GM21360 (cell line): ENCODE results near the gene ZEB2.
A peak's percentile ranks its signal among the peaks of the same experiment; 100 is the strongest.

Experiments
- ATAC-seq: cut with Tn5 transposase; IDR thresholded peaks from one replicate; pipeline ENCODE4 v1.9.1; 2021; ENCODE audit warnings: mild to moderate bottlenecking, moderate library complexity; ENCODE audit not compliant: unreplicated experiment

Gene ZEB2

GRCh38 chr2:144401036-144401435 is 118.9 kb downstream of the ZEB2 start:
- ATAC-seq, result no peak

- no peak for ATAC-seq
Observed at GRCh38 chr2:144396318-144396717, 123.6 kb downstream of the ZEB2 start.

- ATAC-seq, result no peak
Observed at GRCh38 chr2:144390424-144391020, 129.4 kb downstream of the ZEB2 start.

- ATAC-seq, result no peak
Observed at GRCh38 chr2:144389930-144390311, 130.0 kb downstream of the ZEB2 start.

GRCh38 chr2:144389151-144389929 is 130.6 kb downstream of the ZEB2 start:
- no peak for ATAC-seq

- no peak for ATAC-seq
Observed at GRCh38 chr2:144385381-144385780, 134.5 kb downstream of the ZEB2 start.

- no peak for ATAC-seq
Observed at GRCh38 chr2:144383571-144384100, 136.3 kb downstream of the ZEB2 start.

- peak; percentile 98 for ATAC-seq
Observed at GRCh38 chr2:144382849-144383248, 137.1 kb downstream of the ZEB2 start.

GRCh38 chr2:144381716-144382115 is 138.2 kb downstream of the ZEB2 start:
- no peak for ATAC-seq

- ATAC-seq, result no peak
Observed at GRCh38 chr2:144379851-144380311, 140.0 kb downstream of the ZEB2 start.

- ATAC-seq, result no peak
Observed at GRCh38 chr2:144378551-144378950, 141.4 kb downstream of the ZEB2 start.

GRCh38 chr2:144377914-144378313 is 142.0 kb downstream of the ZEB2 start:
- no peak for ATAC-seq

GRCh38 chr2:144376926-144377325 is 143.0 kb downstream of the ZEB2 start:
- no peak for ATAC-seq

- no peak for ATAC-seq
Observed at GRCh38 chr2:144376460-144376859, 143.5 kb downstream of the ZEB2 start.

GRCh38 chr2:144374163-144374661 is 145.7 kb downstream of the ZEB2 start:
- peak; percentile 79 for ATAC-seq

- no peak for ATAC-seq
Observed at GRCh38 chr2:144372410-144373080, 147.4 kb downstream of the ZEB2 start.

GRCh38 chr2:144370937-144371584 is 148.9 kb downstream of the ZEB2 start:
- ATAC-seq, result no peak

GRCh38 chr2:144369416-144369815 is 150.5 kb downstream of the ZEB2 start:
- ATAC-seq, result no peak

- ATAC-seq, result no peak
Observed at GRCh38 chr2:144366825-144367429, 153.0 kb downstream of the ZEB2 start.

- peak; percentile 66 for ATAC-seq
Observed at GRCh38 chr2:144364944-144365738, 154.8 kb downstream of the ZEB2 start.
